Smooth muscle cell (in vitro differentiated cells): ENCODE data around the gene AIFM1. TPM values are rescaled to one million over a fixed set of nuclear protein-coding genes. Genes with fewer than 3 reads are reported as not detected.

Experiments used
- DNase-seq: peaks from one replicate; lab custom pipeline; 2025; ENCODE audit not compliant: unreplicated experiment; lab: John Stamatoyannopoulos, UW
- H2AFZ ChIP-seq: fragments of 200-600 bp; sonication (generic); 2 replicates; pipeline ENCODE4 v1.6.0; 2016; ENCODE audit warnings: antibody characterized with exemption, low read depth, mild to moderate bottlenecking
- H3F3A ChIP-seq: fragments of 200-600 bp; sonication (generic); 2 replicates; pipeline ENCODE4 v1.6.0; 2017; ENCODE audit warnings: antibody characterized with exemption, low read depth
- H3K27ac ChIP-seq: fragments of 200-600 bp; sonication (generic); 2 replicates; pipeline ENCODE4 v1.5.1; 2016; ENCODE audit warnings: low read depth, mild to moderate bottlenecking
- H3K27me3 ChIP-seq: fragments of 200-600 bp; sonication (generic); 2 replicates; pipeline ENCODE4 v1.6.1; 2016; ENCODE audit warnings: low read depth, mild to moderate bottlenecking
- H3K36me3 ChIP-seq: fragments of 200-600 bp; sonication (generic); 2 replicates; pipeline ENCODE4 v1.5.1; 2016; ENCODE audit warnings: low read depth
- H3K4me1 ChIP-seq: fragments of 200-600 bp; sonication (generic); 2 replicates; pipeline ENCODE4 v1.5.1; 2016; ENCODE audit warnings: low read depth
- H3K4me2 ChIP-seq: fragments of 200-600 bp; sonication (generic); 2 replicates; pipeline ENCODE4 v1.6.0; 2016; ENCODE audit warnings: mild to moderate bottlenecking
- H3K4me3 ChIP-seq: fragments of 200-600 bp; sonication (generic); 2 replicates; pipeline ENCODE4 v1.5.1; 2016; ENCODE audit warnings: mild to moderate bottlenecking
- H3K79me2 ChIP-seq: fragments of 200-600 bp; sonication (generic); 2 replicates; pipeline ENCODE4 v1.6.0; 2016; ENCODE audit warnings: low read depth, mild to moderate bottlenecking
- H3K9ac ChIP-seq: fragments of 200-600 bp; sonication (generic); 2 replicates; pipeline ENCODE4 v1.6.0; 2016; ENCODE audit warnings: low read depth
- H3K9me3 ChIP-seq: fragments of 200-600 bp; sonication (generic); replicated peaks from 2 replicates; pipeline ENCODE4 v1.5.1; 2016; ENCODE audit warnings: low read depth
- H4K20me1 ChIP-seq: fragments of 200-600 bp; sonication (generic); 2 replicates; pipeline ENCODE4 v1.6.0; 2016; ENCODE audit warnings: low read depth
- WGBS: methylation state at CpG from one replicate; pipeline ENCODE4 v1.1.7; 2016; ENCODE audit warnings: low lambda C conversion rate; 5-methylcytosine and 5-hydroxymethylcytosine counted together
- polyA plus RNA-seq: library from polyadenylated mRNA; unstranded; fragments of >200 nt; fragmentation: Nextera tagmentation; extraction: Ambion mirVana; gene quantifications from 2 replicates; pipeline ENCODE4 v1.2.1, GENCODE V29; 2016
- total RNA-seq: library from RNA; depleted of rRNA; stranded (reverse); fragments of >200 nt; gene quantifications from 2 replicates; pipeline ENCODE4 v1.2.3, GENCODE V29; 2014
- TF ChIP-seq, protein P1 (sequence below): fragments of 200-600 bp; sonication (generic); IDR thresholded peaks from 2 replicates; pipeline ENCODE4 v1.5.1; 2017; ENCODE audit warnings: borderline replicate concordance, mild to moderate bottlenecking, antibody characterized with exemption; ENCODE audit not compliant: insufficient read depth, poor library complexity, severe bottlenecking

Gene AIFM1
- total and polyA plus RNA-seq, 2 experiments from 2014 or later = 35.8 to 39.0 TPM

DNA sequence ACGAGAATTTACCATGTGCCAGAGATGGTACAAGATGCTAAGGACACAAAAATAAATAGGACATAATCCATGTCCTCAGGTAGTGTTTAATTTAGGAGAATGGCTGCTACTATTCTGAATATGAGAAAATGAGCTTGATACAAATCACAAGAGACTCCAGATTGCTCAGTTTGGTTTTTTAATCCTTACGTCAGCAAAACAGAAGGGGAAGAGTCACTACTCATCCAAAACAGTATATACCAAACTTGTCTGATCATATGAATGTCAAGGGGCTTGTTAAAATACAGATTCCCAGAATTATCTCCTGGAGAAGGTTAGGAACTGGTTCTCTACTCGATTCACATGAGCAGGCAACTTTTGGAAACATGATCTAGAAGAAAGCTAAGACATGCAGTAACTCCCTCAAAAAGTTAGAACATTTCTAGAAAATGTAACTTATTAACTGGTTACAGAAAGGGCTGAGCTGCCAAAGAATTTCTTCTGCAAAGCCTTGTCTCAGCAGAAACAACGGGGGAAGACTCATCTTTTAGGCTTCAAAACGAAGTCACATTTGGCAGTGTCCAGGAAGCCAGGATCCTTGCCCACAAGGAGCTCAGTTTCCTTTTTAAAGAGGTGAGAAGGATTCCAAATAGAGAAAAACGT, 3.4 kb downstream of the AIFM1 start:
- Histone ChIP-seq H3K27me3 (no peaks in the 10 kb centered on the region), H3K79me2 (peaks cover 29% of the 10 kb centered on the region), H3K4me3 (no peak overlapping the region), H3K4me1 (peaks cover 7% of the 10 kb centered on the region), H4K20me1 (peaks cover under 1% of the 10 kb centered on the region), H3K36me3 (no peaks in the 10 kb centered on the region), H3K27ac (no peak overlapping the region), H3K4me2 (no peak overlapping the region), H2AFZ (no peak overlapping the region), H3K9ac (no peak overlapping the region), H3K9me3 (no peaks in the 10 kb centered on the region), H3F3A (no peaks in the 10 kb centered on the region)
- WGBS = 59% methylated on average over 6 of the region's 6 CpGs
- TF ChIP-seq, protein P1, sequence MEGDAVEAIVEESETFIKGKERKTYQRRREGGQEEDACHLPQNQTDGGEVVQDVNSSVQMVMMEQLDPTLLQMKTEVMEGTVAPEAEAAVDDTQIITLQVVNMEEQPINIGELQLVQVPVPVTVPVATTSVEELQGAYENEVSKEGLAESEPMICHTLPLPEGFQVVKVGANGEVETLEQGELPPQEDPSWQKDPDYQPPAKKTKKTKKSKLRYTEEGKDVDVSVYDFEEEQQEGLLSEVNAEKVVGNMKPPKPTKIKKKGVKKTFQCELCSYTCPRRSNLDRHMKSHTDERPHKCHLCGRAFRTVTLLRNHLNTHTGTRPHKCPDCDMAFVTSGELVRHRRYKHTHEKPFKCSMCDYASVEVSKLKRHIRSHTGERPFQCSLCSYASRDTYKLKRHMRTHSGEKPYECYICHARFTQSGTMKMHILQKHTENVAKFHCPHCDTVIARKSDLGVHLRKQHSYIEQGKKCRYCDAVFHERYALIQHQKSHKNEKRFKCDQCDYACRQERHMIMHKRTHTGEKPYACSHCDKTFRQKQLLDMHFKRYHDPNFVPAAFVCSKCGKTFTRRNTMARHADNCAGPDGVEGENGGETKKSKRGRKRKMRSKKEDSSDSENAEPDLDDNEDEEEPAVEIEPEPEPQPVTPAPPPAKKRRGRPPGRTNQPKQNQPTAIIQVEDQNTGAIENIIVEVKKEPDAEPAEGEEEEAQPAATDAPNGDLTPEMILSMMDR = no peak
- DNase-seq = no peak

DNA sequence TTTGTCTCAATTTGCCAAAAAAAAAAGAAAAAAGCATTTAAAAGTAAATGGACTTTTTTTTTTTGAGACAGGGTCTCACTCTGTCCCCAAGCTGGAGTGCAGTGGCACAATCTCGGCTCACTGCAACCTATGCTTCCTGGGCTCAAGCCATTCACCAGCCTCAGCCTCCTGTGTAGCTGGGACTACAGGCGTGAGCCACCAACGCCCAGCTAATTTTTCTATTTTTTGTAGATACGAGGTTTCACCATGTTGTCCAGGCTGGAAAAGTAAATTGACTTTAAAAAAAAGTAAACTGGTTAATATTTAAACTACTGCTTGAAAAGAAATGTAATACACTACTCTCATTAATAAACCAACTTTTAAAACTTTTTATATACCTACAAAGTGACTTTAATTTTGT, 5.9 kb downstream of the AIFM1 start:
- no peaks in the 10 kb centered on the region for H3F3A ChIP-seq
- no peak overlapping the region for H3K4me3 ChIP-seq
- TF ChIP-seq, protein P1 = no peak
- H3K36me3 ChIP-seq = no peaks in the 10 kb centered on the region
- H4K20me1 ChIP-seq = peaks cover 6% of the 10 kb centered on the region
- peaks cover 27% of the 10 kb centered on the region for H3K79me2 ChIP-seq
- DNase-seq = no peak
- no peak overlapping the region for H2AFZ ChIP-seq
- no peaks in the 10 kb centered on the region for H3K27me3 ChIP-seq
- no peak overlapping the region for H3K9ac ChIP-seq
- H3K27ac ChIP-seq = no peak overlapping the region
- H3K4me1 ChIP-seq = peaks cover 7% of the 10 kb centered on the region
- H3K4me2 ChIP-seq = no peak overlapping the region
- H3K9me3 ChIP-seq = no peaks in the 10 kb centered on the region
- 76% methylated on average over 4 of the region's 4 CpGs for WGBS

- no peak for DNase-seq
Measured at GRCh38 chrX:130158311-130158710, 7.3 kb downstream of the AIFM1 start.

DNA sequence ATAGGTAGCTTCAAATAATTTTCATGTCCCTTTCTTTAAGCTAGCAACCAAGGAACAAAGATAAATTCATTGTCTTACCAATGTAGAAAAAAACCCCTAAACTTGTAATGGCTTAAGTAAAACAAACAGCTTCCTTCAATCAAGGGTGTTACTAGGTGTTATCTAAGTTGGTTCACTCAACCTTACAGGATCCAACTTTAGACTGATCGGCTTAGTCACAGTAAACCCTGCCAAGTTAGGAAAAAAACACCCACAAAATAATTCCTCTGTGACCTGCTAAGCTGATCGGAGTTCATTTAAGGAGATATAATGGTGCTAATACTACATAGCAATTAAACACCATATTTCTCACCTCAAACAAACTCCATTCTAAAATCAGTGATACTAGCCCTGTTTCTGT, 10.1 kb downstream of the AIFM1 start:
- H2AFZ ChIP-seq = no peak overlapping the region
- H3K9ac ChIP-seq = no peak overlapping the region
- H3K4me2 ChIP-seq = no peak overlapping the region
- H3K4me3 ChIP-seq = no peak overlapping the region
- no peaks in the 10 kb centered on the region for H3K9me3 ChIP-seq
- no peaks in the 10 kb centered on the region for H3K36me3 ChIP-seq
- no peaks in the 10 kb centered on the region for H3K4me1 ChIP-seq
- DNase-seq = no peak
- peaks cover 6% of the 10 kb centered on the region for H3K79me2 ChIP-seq
- no peaks in the 10 kb centered on the region for H3F3A ChIP-seq
- 78% methylated on average over 2 of the region's 2 CpGs for WGBS
- H3K27ac ChIP-seq = no peak overlapping the region
- TF ChIP-seq, protein P1 = no peak
- peaks cover 6% of the 10 kb centered on the region for H4K20me1 ChIP-seq
- H3K27me3 ChIP-seq = no peaks in the 10 kb centered on the region

More at GRCh38 chrX:130158311-130158710, 7.3 kb downstream of the AIFM1 start:
- Histone ChIP-seq H3F3A (no peaks in the 10 kb centered on the region), H4K20me1 (peaks cover 6% of the 10 kb centered on the region), H3K27ac (no peak overlapping the region), H3K9ac (no peak overlapping the region), H3K9me3 (no peaks in the 10 kb centered on the region), H3K27me3 (no peaks in the 10 kb centered on the region), H3K4me2 (no peak overlapping the region), H3K4me1 (no peaks in the 10 kb centered on the region), H3K79me2 (peaks cover 16% of the 10 kb centered on the region), H3K36me3 (no peaks in the 10 kb centered on the region), H3K4me3 (no peak overlapping the region), H2AFZ (no peak overlapping the region)
- TF ChIP-seq, protein P1 = no peak
- 77% methylated on average over 2 of the region's 2 CpGs for WGBS
